Occipital lobe (tissue), 2 donors: ENCODE results near the gene RNASEH1. TPM values are rescaled to one million over a fixed set of nuclear protein-coding genes. Genes with fewer than 3 reads are reported as not detected.

Experiments
- DNase-seq: peaks from one replicate; lab custom pipeline; 2025; lab: John Stamatoyannopoulos, UW
- total RNA-seq: library from RNA; depleted of rRNA; stranded (reverse); fragments of >200 nt; gene quantifications from one replicate; pipeline ENCODE4 v1.2.3, GENCODE V29; 2014

The RNASEH1 gene
- total RNA-seq, 1 donor from 2014 or later = 26.2 TPM

DNA sequence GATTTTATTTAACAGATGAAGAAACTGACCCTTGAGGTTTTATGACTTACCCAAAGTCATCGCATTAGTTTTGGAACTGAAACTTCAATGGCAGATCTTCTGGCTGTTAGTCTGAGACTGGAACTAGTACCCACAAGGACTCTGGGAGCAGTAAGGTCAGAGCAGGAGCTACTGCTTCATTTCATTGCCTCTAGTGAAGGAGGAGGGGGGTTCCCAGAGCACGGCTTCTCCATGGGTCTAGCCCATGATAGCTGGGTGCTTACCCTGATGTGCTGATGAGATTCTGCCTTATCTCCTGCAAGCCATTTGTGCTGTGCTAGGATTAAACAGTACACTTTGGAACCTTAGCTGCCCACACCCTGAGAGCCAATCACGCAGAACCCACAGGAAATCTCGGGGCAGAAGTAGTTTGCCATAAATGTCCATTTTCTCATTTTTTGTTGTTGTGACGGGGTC is 5.4 kb upstream of the RNASEH1 start:
- no peak for DNase-seq

DNA sequence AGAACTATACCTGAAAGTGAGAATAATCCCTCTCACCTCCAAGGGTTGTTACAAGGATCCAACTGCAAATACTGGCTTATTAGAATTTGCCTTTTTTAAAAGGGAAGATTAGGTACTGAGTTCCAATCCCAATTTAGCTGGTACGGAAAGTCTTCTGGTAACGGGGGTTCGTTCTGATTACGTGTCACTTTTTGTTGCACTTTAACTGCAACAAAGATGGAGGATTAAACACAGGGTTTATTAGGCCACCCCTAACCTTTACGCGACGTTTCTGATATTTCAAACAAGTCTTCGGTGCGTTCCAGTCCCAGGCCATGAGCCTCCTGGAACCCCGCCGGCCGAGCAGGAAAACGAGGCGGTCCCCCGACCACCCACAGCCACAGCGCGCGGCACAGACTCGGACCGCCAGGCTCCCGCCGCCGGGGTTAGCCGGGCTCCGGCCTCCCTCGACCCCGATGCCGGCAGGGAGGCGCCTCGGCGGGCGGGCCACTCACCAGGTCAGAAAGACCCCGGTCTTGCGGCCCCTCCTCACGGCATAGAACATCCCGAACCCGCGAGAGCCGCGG is 411 bp downstream of the RNASEH1 start:
- DNase-seq = no peak

DNA sequence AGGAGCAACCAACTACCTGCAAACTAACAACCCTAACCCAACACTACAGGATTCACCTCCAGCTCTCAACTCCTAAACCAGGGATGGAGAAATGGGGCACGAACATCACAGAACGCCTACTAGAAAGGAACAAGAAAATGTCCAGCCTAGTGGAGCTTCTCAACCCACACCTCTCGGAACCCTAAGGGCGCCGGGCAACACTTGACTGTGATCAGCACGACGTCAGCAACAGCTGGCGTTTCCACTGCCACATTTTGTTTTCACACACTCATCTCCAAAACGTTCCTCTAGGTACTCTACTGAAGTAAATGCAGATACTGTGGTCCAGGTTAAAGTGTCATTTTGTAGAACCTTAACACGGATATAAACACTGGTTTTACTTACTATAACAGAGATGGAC is 4.2 kb downstream of the RNASEH1 start:
- DNase-seq = no peak

DNA sequence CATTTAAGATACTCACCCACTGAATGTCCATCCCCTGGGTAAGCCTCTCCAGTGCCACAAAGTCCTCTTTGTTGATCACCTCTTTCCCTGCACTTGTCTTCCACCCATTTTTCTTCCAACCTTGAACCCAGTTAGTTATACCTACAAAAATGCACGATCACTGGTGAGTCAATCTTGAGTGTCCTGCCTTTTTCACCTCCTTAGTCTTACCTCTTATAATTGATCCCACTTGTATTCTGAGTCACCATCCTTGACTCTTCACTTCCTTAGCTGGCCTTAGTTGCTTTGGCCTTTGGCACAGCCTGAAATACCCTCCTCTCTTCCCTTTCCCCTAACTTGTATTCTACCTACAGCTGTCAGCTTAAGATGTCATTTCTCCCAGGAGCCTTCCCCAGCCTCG is 10.2 kb downstream of the RNASEH1 start:
- no peak for DNase-seq

DNA sequence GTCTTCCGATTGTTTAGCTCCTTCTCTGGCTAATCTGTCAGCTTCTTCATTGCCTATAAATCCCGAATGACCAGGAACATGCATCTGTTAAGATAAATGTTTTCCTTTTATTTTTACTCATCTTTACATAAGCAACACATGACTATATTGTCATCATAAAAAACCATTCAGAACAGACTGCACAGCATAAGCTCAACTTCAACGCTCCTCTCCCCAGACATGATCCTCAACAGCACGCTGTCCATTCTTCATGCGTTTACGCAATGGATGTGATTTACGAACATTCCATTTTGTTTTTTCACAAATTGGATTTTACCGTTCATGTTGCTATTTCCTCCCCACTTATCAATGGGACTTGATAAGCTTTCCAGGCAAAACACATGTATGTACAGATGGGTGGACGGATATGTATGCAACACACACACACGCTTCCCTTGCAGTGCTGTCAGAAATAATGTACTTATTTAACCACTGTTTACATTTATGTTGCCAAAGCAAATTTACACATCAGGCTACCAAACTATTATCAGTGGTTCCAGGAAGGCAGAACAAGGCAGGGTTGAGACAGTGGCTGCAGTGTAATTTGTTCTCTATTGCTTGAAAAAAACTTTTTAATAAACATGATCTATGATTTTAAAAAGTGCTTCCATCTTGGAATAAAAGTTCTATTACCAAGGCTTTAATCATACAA is 12.2 kb downstream of the RNASEH1 start:
- no peak for DNase-seq

DNA sequence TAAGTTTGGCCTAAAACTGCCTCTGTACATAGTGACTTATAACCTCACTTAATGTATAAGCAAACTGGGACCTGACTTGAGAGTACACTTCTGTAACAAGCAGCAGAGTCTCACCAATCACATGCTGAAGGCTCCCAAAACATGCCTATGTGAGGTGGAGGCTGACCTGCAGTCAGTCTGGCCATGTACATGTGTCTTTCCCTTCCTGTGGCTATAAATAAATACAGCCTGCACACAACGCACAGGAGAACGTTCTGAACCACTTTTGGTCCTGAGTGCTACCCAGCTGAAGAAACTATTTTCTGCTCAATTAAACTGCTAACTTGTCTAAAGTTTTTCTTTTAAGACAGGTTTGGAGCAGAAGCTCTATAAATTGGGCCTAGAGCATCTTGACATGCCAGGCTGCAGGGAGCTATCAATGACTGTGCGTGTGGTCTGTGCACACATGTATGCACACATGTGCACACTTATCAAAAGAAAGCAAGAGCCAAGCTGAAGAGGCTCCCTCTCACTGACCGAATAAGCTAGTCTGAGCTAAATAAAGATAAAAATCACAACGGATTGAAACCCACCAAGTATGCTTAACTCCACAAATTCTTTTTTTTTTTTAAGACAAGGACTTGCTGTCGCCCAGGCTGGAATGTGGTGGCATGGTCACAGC is 15.0 kb downstream of the RNASEH1 start:
- DNase-seq = no peak

DNA sequence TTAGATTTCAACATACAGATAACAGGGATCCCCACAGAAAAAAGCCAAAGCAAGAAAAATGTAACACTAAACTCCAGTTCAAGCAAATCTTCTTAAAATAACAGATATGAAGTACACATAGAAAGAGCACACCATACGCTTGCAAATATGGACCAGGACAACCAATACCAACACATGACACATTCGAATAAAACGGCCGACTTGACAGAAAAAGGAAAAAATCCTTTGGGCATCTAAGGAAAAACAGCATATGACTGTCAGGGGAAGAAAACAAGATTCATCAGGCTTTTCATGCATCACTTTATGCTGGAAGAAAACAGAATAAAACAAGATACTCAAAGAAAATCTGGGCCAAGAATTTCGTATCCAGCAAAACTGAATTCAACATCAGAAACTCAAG is 16.0 kb downstream of the RNASEH1 start:
- no peak for DNase-seq

DNA sequence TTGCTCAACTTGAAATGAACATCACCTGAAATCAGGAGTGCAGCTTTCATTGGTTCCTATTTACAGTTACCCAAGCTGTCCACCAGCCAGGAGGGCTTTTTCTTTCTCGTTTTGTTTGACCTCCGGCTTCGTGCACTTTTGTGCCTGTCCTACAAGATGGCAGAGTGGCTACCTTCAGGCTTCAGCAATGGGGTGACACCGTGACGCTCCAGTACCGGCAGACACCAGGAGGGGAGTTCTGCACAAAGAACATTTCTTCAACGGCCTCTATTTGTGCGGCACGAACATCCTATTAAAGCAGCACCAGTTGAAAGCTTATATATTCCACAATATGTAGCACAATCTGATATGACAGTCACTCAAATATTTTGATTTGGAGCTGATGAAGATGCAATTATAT is 18.3 kb downstream of the RNASEH1 start:
- no peak for DNase-seq

DNA sequence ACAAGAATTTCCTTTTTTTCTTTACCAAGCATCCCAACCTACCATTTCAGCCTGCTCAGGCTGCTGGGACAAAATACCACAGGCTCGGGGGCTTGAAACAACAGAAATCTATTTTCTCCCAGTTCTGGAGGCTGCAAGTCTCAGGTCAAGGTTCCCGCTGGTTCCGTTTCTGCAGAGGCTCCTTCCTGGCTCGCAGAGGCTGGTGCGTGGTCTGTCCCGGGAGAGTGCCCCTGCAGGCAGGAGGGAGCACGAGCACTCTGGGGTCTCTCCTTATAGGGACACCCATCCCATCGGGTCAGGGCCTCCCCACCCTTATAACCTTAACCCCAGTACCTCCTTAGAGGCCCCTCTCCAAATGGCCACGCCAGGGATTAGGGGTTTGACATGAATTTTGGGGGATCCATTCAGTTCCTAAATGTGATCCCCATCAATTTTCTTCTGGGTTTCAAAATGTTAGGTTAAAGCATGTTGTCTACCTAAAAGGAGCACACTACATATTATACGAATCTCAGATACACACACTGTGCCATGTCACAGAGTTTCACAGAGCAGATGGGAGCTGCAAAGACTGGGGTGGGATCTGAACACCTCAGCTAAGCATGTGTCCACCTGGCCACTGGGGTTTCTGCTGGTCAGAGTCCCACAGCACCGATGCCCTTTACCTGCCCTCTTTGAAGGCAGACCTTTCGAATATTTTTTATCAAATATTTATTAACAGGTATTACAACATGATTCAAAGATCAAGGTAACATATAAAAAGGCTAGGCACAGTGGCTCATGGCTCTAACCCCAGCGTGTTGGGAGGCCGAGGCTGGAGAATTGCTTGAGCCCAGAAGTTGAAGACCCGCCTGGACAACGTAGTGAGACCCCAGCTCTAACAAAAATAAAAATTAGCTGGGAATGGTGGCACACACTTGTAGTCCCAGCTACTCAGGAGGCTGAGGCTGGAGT is 21.2 kb downstream of the RNASEH1 start:
- no peak for DNase-seq

DNA sequence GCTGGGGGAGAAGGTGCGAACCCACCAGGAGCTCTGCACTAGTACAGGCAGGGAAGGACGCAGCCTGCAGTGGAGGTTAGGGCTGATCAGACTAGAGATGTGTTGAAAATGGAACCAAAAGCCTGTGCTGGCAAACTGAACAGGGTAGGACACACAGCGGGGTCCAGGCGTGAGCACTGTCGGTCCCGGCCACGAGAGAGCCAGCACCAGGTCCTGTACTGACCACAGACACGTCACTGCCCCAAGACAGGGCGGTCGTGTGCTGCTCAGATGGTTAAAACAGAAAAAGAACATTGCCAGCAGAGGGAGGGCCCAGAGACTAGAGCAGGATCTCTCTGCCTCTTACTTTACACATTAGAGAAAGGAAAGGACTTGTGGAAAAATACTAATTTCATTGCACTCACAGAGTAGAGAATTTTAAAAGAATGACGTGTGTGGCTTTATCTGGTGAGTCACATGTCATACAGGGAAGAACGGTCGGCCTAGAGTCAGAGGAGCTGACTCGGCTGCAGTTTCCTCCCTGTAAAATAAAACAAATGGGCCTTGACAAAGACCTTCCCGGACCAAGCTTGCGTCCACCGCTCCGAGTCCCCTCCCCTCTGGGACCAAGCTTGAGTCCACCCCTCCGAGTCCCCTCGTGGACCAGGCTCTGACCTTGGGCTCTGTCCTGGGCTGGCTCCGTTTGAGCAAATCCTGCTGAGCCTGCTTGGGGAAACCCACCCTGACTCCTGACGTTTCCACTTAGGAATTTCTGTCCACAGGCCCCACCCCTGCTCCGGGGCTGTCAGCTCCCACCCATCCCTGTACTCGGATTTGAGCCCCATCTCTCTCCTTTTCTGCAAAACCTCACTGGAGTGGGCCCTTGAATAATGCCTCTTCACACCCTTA is 22.1 kb downstream of the RNASEH1 start:
- peak; percentile 35 for DNase-seq

DNA sequence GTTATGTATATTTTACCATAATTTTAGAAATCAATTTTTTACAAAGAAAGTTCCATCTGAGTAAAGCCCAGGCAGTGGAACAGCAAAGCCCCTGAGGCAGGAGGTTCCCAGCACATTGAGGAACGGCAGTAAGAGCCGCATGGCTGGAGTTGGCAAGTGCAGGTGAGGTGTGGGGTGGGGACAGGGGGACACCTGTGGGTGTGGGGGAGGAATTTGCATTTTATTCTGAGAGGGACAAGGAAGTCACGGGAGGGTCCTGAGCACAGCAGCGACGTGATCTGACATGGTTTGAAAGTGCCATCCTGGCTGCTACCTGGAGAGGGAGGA is 22.7 kb downstream of the RNASEH1 start:
- no peak for DNase-seq

DNA sequence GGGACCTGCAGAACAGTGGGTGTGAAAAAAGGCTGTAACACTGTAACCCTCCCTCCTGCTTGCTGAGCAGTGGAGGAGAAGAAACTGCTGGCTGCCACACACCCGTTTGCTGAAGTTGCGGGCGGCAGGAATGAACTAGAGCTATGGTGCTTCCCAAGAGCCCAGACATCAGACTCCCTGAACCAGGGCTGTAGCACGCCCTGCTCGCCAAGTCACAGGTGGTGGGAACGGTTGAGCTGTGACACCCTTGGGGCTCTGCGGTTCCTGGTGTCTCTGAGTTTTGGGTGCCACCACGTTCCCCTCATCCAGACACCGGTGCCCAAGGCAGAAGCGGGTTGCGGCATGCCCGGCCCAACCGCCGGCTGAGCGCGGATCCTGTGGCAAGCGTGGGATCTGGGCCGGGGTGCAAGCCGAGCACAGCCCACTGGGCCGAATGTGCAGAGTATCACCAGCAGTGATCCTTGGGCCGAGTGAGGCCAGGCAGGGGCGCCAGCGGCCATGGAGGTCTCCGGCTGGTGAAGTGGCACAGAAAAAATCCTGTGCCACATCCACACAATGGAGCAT is 23.8 kb downstream of the RNASEH1 start:
- no peak for DNase-seq

DNA sequence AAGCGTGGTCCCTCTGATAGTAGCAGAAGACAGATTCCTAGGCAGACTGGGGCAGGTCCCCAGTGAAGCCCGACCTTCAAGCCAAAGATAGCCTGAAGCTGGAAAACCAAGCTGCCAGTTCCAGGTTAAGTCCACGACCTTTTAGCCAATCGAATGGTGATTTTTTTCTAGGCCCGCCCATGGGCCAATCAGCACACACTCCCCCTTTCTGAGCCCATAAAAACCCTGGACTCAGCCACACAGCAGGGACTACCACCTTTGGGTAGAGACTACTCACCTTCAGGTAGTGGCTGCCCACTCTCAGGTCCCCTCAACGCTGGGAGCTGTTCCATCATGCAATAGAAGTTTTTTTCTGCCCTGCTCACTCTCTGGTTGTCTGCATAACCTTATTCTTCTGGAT is 24.3 kb downstream of the RNASEH1 start:
- DNase-seq = no peak

DNA sequence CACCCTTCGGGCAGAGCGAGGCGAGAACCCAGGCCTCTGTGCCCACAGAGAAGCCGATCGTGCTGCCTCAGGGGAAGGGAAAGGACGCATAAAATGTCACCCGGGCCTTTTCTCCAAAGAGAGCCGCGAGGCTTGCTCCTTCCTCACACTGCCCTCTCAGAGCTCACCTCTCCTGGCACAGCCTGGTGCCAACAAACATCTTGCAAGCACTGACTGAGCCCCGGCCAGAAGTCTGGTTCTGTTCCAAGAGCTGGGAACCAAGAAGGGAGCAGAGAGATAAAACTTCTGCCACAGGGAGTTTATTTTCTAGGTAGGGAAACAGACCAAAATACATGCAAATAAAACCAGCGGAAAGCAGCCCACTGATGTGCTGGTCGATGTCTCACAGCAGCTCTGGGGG is 25.2 kb downstream of the RNASEH1 start:
- DNase-seq = no peak

DNA sequence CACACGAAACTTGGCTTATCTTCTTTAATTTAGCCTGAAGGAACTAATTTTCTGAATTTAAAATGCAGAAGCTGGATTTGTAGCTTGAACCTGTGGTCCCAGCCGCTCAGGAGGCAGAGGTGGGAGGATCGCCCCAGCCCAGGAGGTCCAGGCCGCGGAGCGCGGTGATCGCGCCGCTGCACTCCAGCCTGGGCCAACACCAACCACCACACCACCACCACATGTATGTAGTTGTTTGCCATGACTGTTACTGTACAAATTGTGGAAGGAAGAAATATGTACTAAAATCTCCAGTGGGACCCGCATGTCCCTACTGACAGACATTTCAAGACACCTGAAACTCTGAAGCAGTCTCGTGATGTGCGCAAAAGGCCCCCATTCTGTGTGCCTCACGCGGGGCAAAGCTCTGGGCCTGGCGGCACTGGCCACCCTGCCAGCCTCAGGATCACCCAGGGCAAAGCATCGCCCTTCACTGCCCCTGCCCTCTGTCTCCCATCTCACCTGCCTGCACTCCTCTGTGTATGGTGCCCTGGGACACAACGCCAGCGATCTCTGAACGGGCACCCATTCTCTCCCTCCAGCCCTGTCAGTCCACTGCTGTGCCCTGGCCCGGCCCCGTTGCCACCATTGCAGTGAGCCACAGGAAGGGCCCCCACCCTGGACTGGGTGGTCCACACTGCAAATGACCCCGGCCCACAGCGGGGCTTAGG is 28.7 kb downstream of the RNASEH1 start:
- DNase-seq = no peak

DNA sequence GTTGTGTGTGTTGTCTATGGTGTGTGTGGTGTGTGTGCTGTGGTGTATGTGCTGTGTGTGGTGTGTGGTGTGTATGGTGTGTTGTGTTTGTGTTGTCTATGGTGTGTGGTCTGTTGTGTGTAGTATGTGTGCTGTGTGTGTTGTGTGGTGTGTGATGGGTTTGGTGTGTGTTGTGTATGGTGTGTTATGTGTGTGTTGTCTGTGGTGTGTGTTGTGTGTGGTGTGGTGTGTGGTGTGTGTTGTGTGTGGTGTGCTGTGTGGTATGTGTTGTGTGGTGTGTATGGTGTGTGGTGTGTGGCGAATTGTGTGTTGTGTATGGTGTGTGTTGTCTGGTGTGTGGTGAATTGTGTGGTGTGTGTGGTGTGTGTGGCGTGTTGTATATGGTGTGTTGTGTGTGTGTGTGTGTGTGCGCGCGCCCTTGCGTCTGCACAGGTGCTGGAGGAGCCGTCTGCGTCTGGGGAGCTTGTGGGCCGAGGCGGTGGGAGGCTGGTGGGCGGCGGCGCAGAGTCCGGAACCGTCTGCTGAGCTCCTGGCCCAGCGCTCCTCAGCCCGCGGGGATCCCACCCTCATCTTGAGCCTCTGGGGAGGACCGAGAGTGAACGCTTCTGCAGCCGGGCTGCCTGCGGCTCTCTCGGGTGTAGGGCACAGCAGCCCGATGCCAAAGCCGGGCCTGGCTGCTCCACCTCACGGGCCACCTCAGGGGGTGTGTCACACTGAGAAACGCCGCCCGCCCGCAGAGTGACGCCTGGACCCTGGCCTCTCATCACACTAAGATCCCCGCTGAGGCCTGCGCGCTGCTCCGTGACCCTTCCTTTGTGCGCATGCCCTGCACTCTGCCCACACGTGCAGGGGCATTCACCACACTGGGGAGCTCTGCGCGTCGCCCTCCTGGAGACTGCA is 30.0 kb downstream of the RNASEH1 start:
- no peak for DNase-seq

DNA sequence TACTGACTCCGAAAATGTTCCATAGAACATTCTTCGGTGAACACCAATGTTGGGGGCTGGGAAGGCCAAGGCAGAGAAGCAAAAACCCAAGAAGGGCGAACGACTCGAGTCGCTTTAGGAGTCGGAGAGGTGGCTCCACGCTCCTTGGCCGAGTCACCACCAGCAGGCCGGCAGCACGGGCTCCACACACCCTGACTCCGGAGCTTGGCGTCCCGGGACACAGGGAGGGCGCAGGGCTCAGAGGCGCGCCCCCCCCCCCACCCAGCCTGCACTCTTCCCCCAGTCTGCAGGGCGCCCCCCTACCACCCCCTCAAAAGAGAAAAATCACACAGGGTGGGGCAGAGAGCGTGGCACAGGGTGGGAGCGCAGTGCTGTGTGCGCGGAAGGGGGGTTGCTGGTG is 31.3 kb downstream of the RNASEH1 start:
- no peak for DNase-seq

DNA sequence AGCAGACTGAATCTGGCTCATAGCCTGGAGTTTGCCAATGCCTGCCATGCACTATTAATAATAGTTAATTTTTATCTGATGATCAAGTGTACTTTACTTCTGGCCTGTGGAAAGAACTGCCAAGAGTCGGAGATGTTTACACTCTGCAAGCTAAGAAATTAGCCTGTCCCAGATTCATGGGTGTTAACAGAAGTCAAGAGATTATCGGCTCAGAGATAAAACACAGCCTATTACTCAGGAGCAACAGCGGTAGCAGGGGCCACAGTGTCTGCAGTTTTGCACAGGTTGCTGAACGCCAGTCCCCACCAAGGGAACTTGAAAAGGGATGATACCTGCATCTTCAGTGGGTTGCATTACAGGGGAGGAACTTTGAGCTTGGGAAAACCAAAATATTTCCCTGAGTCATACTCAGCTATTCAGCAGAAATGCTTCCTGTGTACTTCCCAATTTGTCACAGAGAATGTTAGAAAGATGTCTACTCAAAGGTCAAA is 34.5 kb downstream of the RNASEH1 start:
- DNase-seq = no peak

DNA sequence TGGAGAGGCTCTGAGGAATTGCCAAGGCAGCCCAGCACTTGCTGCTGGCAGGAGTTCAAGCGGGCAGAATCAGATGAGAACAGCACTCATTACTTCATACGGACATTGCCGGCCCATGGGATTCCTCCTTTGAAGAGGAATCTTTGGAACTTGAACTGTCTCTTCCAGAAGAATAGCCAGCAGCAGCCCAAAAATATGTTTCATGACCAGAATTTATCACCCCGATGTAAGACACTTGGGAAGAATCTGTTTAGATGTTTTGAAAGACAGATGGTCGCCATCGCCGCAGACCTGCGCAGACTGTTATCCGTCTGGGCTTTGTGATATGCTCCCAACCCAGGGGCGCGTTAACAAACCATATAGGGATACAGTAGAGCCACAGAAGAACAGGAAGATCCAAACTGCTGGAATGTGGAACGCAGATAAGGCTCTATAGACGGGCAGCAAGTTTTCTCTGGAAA is 35.1 kb downstream of the RNASEH1 start:
- no peak for DNase-seq
